Endothelial cell (in vitro differentiated cells): Measurements from ENCODE around the gene ZSWIM3. TPM values are rescaled to one million over a fixed set of nuclear protein-coding genes. Genes with fewer than 3 reads are reported as not detected.

ENCODE experiments used
- DNase-seq: peaks from one replicate; pipeline ENCODE4 v3.0.0; 2021; ENCODE audit warnings: low spot score
- H3K27ac Mint-ChIP-seq: one replicate; pipeline ENCODE4 v1.8.0; 2021; ENCODE audit warnings: mixed read lengths, inconsistent platforms; ENCODE audit not compliant: unreplicated experiment
- H3K27me3 Mint-ChIP-seq: one replicate; pipeline ENCODE4 v1.8.0; 2021; ENCODE audit warnings: mild to moderate bottlenecking, moderate library complexity, mixed read lengths, inconsistent platforms; ENCODE audit not compliant: unreplicated experiment
- H3K36me3 Mint-ChIP-seq: one replicate; pipeline ENCODE4 v1.8.0; 2021; ENCODE audit warnings: mild to moderate bottlenecking, low read depth, mixed read lengths, inconsistent platforms; ENCODE audit not compliant: unreplicated experiment
- H3K4me1 Mint-ChIP-seq: one replicate; pipeline ENCODE4 v1.8.0; 2021; ENCODE audit warnings: mild to moderate bottlenecking, mixed read lengths, inconsistent platforms; ENCODE audit not compliant: unreplicated experiment
- H3K4me3 Mint-ChIP-seq: one replicate; pipeline ENCODE4 v1.8.0; 2021; ENCODE audit warnings: mild to moderate bottlenecking, mixed read lengths, inconsistent platforms; ENCODE audit not compliant: unreplicated experiment
- H3K9me3 Mint-ChIP-seq: one replicate; pipeline ENCODE4 v1.8.0; 2021; ENCODE audit warnings: mixed read lengths, inconsistent platforms; ENCODE audit not compliant: unreplicated experiment
- total RNA-seq: library from RNA; stranded (reverse); fragmentation: NEBNext Ultra II Directional; extraction: Animal tissue kit (Norgen Biotek cat#: 25700); gene quantifications from one replicate; pipeline ENCODE4 v1.2.1, GENCODE V29; 2021; ENCODE audit not compliant: unreplicated experiment
- TF ChIP-seq, protein P1 (sequence below): fragments of 200-600 bp; sonication (generic); IDR thresholded peaks from one replicate; pipeline ENCODE4 v1.5.0; 2021; ENCODE audit warnings: antibody characterized with exemption; ENCODE audit not compliant: unreplicated experiment

Gene ZSWIM3
- total RNA-seq, 1 donor from 2014 or later = 6.7 TPM

DNA sequence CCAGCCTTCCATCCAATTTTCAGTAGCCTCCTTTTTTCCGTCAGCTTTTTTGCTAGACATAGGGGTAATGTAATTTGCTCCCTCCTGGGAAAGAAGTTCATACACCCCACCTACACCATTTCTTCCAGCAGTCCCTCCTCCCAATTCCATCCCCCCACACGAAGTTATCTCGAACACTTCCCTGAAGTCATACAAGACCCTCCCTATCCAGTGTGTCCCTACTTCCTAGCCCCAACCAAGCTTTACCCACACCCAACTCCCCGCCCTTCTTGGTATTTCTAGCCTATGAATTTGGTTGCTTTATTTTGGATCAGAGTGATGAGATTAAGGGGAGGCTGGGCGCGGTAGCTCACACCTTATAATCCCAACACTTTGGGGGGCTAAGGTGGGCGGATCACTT is 43.9 kb upstream of the ZSWIM3 start:
- TF ChIP-seq, protein P1, sequence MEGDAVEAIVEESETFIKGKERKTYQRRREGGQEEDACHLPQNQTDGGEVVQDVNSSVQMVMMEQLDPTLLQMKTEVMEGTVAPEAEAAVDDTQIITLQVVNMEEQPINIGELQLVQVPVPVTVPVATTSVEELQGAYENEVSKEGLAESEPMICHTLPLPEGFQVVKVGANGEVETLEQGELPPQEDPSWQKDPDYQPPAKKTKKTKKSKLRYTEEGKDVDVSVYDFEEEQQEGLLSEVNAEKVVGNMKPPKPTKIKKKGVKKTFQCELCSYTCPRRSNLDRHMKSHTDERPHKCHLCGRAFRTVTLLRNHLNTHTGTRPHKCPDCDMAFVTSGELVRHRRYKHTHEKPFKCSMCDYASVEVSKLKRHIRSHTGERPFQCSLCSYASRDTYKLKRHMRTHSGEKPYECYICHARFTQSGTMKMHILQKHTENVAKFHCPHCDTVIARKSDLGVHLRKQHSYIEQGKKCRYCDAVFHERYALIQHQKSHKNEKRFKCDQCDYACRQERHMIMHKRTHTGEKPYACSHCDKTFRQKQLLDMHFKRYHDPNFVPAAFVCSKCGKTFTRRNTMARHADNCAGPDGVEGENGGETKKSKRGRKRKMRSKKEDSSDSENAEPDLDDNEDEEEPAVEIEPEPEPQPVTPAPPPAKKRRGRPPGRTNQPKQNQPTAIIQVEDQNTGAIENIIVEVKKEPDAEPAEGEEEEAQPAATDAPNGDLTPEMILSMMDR = no peak
- DNase-seq = no peak
- H3K4me1 Mint-ChIP-seq = peaks cover 19% of the 10 kb centered on the region
- H3K27me3 Mint-ChIP-seq = peaks cover 13% of the 10 kb centered on the region
- H3K27ac Mint-ChIP-seq = no peak overlapping the region
- H3K9me3 Mint-ChIP-seq = no peaks in the 10 kb centered on the region
- H3K4me3 Mint-ChIP-seq = peak overlapping the region; percentile 92
- peaks cover 19% of the 10 kb centered on the region for H3K36me3 Mint-ChIP-seq

DNA sequence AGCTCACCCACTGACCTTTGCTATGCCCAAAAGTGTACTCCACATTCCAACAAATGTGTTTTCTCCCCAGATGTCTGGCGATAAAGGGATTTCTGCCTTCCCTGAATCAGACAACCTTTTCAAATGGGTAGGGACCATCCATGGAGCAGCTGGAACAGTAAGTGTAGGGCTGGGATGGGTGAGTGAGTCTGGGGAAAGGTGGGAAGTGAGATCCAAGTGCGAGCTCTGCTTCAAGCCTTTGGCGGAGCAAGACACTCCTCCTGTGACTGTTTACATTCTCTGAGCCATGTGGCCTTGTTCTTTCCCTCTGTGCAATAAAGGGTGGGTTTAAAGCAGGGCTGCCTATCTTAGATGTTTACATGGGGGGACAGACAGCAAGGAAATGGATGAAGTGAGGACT is 43.1 kb upstream of the ZSWIM3 start:
- H3K36me3 Mint-ChIP-seq = peaks cover 15% of the 10 kb centered on the region
- TF ChIP-seq, protein P1 = no peak
- H3K27ac Mint-ChIP-seq = no peak overlapping the region
- H3K4me1 Mint-ChIP-seq = peaks cover 18% of the 10 kb centered on the region
- no peaks in the 10 kb centered on the region for H3K9me3 Mint-ChIP-seq
- no peak for DNase-seq
- no peak overlapping the region for H3K4me3 Mint-ChIP-seq
- peaks cover 13% of the 10 kb centered on the region for H3K27me3 Mint-ChIP-seq

DNA sequence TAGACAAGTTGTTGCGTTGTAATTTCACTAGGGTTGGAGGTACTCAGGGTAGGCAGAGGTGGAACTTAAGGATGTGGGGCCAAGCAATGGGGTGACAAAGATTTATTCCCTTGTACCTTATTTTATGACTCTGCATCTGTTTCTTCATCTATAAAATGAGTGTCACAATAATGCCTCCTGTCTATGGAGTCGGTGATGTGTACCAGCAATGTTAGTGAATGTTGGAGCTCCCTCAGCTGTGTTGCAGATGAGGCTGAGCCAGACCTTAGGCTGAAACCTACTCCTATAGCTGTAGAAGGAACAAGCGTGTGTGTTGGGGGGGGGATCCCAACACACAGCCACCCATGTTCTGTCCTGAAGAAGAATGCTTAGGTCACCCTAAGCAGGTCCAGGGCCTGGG is 40.5 kb upstream of the ZSWIM3 start:
- DNase-seq = no peak
- Mint-ChIP-seq H3K4me3 (no peak overlapping the region), H3K36me3 (no peaks in the 10 kb centered on the region), H3K27me3 (peaks cover 8% of the 10 kb centered on the region), H3K27ac (peak overlapping the region; percentile 36), H3K9me3 (no peaks in the 10 kb centered on the region), H3K4me1 (peaks cover 9% of the 10 kb centered on the region)
- TF ChIP-seq, protein P1 = no peak

DNA sequence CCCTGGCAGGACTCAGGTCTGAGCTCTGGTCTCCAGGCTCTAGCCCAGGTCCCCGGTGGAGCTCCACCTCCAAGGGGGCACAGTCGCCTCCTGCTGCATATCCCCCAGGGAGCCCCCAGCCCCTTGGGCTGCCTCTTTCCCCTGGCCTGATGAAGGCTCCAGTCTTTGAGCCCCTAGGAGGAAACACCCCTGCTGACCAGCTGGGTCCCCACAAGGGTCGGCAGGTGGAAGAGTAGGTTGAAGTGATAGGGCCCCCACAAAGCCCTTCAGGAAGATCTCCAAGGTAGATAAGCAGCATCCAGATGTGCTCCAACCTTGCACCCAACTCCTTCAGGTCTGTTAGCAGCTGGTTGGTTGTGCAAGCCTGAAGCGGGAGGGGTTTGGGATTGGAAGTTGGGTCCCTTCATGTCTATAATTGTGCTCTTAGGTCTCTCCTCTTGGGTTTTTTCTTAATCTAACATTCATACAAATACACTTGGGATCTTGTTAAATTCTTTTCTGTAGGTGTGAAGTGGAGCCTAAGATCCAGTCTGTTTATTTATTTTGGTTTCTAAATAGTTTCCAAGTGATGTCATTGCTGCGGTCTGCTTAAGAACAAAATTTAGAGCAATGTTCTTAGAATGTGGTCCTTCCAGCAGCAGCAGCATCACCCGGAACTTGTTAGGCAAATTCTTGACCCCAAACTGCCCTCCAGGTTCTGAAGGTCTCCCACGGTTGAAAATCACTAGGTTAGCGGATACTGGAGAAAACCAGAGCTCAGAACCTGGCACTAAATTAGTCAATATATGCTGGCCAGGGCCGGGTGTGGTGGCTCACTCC is 39.8 kb upstream of the ZSWIM3 start:
- TF ChIP-seq, protein P1 = no peak
- DNase-seq = no peak
- H3K9me3 Mint-ChIP-seq = no peaks in the 10 kb centered on the region
- H3K27ac Mint-ChIP-seq = no peak overlapping the region
- no peak overlapping the region for H3K4me3 Mint-ChIP-seq
- H3K27me3 Mint-ChIP-seq = peaks cover 7% of the 10 kb centered on the region
- H3K36me3 Mint-ChIP-seq = no peaks in the 10 kb centered on the region
- H3K4me1 Mint-ChIP-seq = peaks cover 9% of the 10 kb centered on the region

DNA sequence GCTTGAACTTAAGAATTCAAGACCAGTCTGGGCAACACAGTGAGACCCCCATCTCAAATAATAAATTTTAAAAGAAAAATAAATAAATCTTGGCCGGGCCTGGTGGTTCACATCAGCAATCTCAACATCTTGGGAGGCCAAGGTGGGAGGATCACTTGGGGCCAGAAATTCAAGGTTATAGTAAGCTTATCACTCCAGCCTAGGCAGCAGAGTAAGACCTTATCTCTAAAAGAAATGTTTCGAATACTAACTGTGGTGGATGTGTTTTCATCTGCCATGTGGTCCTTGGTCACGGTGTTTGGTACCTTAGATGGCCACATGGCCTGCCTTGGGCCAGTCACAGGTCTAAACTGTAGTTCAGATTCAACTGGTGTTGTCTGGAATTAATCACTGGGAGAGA is 39.2 kb upstream of the ZSWIM3 start:
- Mint-ChIP-seq H3K27ac (no peak overlapping the region), H3K9me3 (no peaks in the 10 kb centered on the region), H3K36me3 (no peaks in the 10 kb centered on the region), H3K27me3 (peaks cover 3% of the 10 kb centered on the region), H3K4me3 (peak overlapping the region; percentile 34), H3K4me1 (peaks cover 4% of the 10 kb centered on the region)
- TF ChIP-seq, protein P1 = no peak
- DNase-seq = no peak
